GM23338 (cell line): ENCODE data around the gene ACVRL1. TPM values are rescaled to one million over a fixed set of nuclear protein-coding genes. Genes with fewer than 3 reads are reported as not detected.
A peak's percentile ranks its signal among the peaks of the same experiment; 100 is the strongest.

Source experiments
- ATAC-seq: fragments of 200-7000 bp; cut with Tn5 transposase; 3 replicates; pipeline ENCODE4 v1.9.1; 2020
- DNase-seq: peaks from one replicate; pipeline ENCODE4 v3.0.0-alpha.2; 2015; ENCODE audit warnings: low spot score
- H2AFZ ChIP-seq: fragments of 200-600 bp; sonication (generic); 2 replicates; pipeline ENCODE4 v1.8.0; 2016; ENCODE audit warnings: antibody characterized with exemption, mild to moderate bottlenecking, moderate library complexity
- H3F3A ChIP-seq: fragments of 200-600 bp; sonication (generic); replicated peaks from 2 replicates; pipeline ENCODE4 v1.8.0; 2017; ENCODE audit warnings: antibody characterized with exemption, mixed run types, low read depth
- H3K27ac ChIP-seq: fragments of 200-600 bp; sonication (generic); 2 replicates; pipeline ENCODE4 v1.6.1; 2016; ENCODE audit warnings: low read depth
- H3K27me3 ChIP-seq: fragments of 200-600 bp; sonication (generic); 2 replicates; pipeline ENCODE4 v1.8.0; 2016; ENCODE audit warnings: mild to moderate bottlenecking, mixed run types, moderate library complexity; ENCODE audit not compliant: insufficient read depth
- H3K36me3 ChIP-seq: fragments of 200-600 bp; sonication (generic); 2 replicates; pipeline ENCODE4 v1.8.0; 2016; ENCODE audit warnings: mild to moderate bottlenecking; ENCODE audit not compliant: insufficient read depth
- H3K4me1 ChIP-seq: fragments of 200-600 bp; sonication (generic); 2 replicates; pipeline ENCODE4 v1.8.0; 2016; ENCODE audit warnings: mild to moderate bottlenecking, moderate library complexity; ENCODE audit not compliant: insufficient read depth
- H3K4me2 ChIP-seq: fragments of 200-600 bp; sonication (generic); 2 replicates; pipeline ENCODE4 v1.7.1; 2017; ENCODE audit warnings: mixed run types
- H3K4me3 ChIP-seq: fragments of 200-600 bp; sonication (generic); 2 replicates; pipeline ENCODE4 v1.6.1; 2016; ENCODE audit warnings: mixed run types
- H3K79me2 ChIP-seq: fragments of 200-600 bp; sonication (generic); replicated peaks from 2 replicates; pipeline ENCODE4 v1.8.0; 2017; ENCODE audit warnings: mild to moderate bottlenecking; ENCODE audit not compliant: insufficient read depth
- H3K9me2 ChIP-seq: fragments of 200-600 bp; sonication (generic); 2 replicates; pipeline ENCODE4 v1.8.0; 2017; ENCODE audit not compliant: insufficient read depth
- H4K20me1 ChIP-seq: fragments of 200-600 bp; sonication (generic); replicated peaks from 2 replicates; pipeline ENCODE4 v1.8.0; 2017; ENCODE audit warnings: mild to moderate bottlenecking; ENCODE audit not compliant: insufficient read depth
- H3K27ac Mint-ChIP-seq: 2 replicates; pipeline ENCODE4 v1.8.0; 2020; ENCODE audit warnings: inconsistent platforms, mild to moderate bottlenecking, moderate library complexity, mixed read lengths
- H3K27me3 Mint-ChIP-seq: 3 replicates; pipeline ENCODE4 v1.8.0; 2022; ENCODE audit warnings: low read depth, mild to moderate bottlenecking, moderate library complexity, mixed read lengths, inconsistent platforms; ENCODE audit not compliant: insufficient read depth, poor library complexity
- H3K36me3 Mint-ChIP-seq: 3 replicates; pipeline ENCODE4 v1.8.0; 2021; ENCODE audit warnings: low read depth, mild to moderate bottlenecking, inconsistent platforms, moderate library complexity, mixed read lengths
- H3K4me1 Mint-ChIP-seq: 3 replicates; pipeline ENCODE4 v1.8.0; 2020; ENCODE audit warnings: mild to moderate bottlenecking, inconsistent platforms, mixed read lengths
- H3K4me3 Mint-ChIP-seq: 3 replicates; pipeline ENCODE4 v1.8.0; 2021; ENCODE audit warnings: moderate library complexity, mild to moderate bottlenecking, inconsistent platforms, mixed read lengths
- H3K9me3 Mint-ChIP-seq: 3 replicates; pipeline ENCODE4 v1.8.0; 2020; ENCODE audit warnings: moderate library complexity, mild to moderate bottlenecking, inconsistent platforms, mixed read lengths
- CREB1 ChIP-seq: fragments of 250-450 bp; sonication (Bioruptor Pico); IDR thresholded peaks from 2 replicates; pipeline ENCODE4 v1.5.0; 2020; ENCODE audit warnings: low read depth, mild to moderate bottlenecking, moderate library complexity
- ETS1 ChIP-seq: IDR thresholded peaks from 2 replicates; pipeline ENCODE4 v1.6.1; 2016; ENCODE audit warnings: antibody characterized with exemption
- JUNB ChIP-seq: IDR thresholded peaks from one replicate; pipeline ENCODE4 v1.6.1; 2016; ENCODE audit warnings: antibody characterized with exemption; ENCODE audit not compliant: unreplicated experiment
- POLR2AphosphoS5 ChIP-seq: IDR thresholded peaks from 2 replicates; pipeline ENCODE4 v1.6.1; 2016; ENCODE audit warnings: antibody characterized with exemption, low read depth
- STAT1 ChIP-seq: IDR thresholded peaks from one replicate; pipeline ENCODE4 v1.6.1; 2016; ENCODE audit warnings: antibody characterized with exemption; ENCODE audit not compliant: unreplicated experiment
- ZNF114 ChIP-seq: fragments of 250-450 bp; sonication (Bioruptor Pico); IDR thresholded peaks from 2 replicates; pipeline ENCODE4 v1.5.0; 2020; ENCODE audit warnings: mild to moderate bottlenecking, moderate library complexity
- ZNF331 ChIP-seq: fragments of 250-450 bp; sonication (Bioruptor Pico); IDR thresholded peaks from 2 replicates; pipeline ENCODE4 v1.5.0; 2020; ENCODE audit warnings: low read depth, mild to moderate bottlenecking, moderate library complexity
- ZNF462 ChIP-seq: fragments of 250-450 bp; sonication (Bioruptor Pico); IDR thresholded peaks from 2 replicates; pipeline ENCODE4 v1.5.0; 2020; ENCODE audit warnings: mild to moderate bottlenecking, moderate library complexity
- polyA plus RNA-seq: library from polyadenylated mRNA; unstranded; fragments of >200 nt; fragmentation: Nextera tagmentation; extraction: Ambion mirVana; gene quantifications from 2 replicates; pipeline ENCODE4 v1.2.1, GENCODE V29; 2016
- total RNA-seq: library from RNA; depleted of rRNA; stranded (reverse); fragments of >200 nt; shearing (Covaris generic); gene quantifications from 2 replicates; pipeline ENCODE4 v1.2.3, GENCODE V29; 2014

The ACVRL1 gene
- total and polyA plus RNA-seq, 2 experiments from 2014 or later, result 0.28 TPM; not detected in 1

- TF ChIP-seq ZNF462 (CRISPR knock-in tag), result no peak
- no peak for TF ChIP-seq ETS1
- no peak for TF ChIP-seq STAT1
Measured at GRCh38 chr12:51914034-51914923, 7.0 kb downstream of the ACVRL1 start (continued).

GRCh38 chr12:51915003-51915625 lies 7.8 kb downstream of the ACVRL1 start:
- no peaks in the 10 kb centered on the region for H4K20me1 ChIP-seq
- no peaks in the 10 kb centered on the region for H3K36me3 ChIP-seq
- peaks cover 22% of the 10 kb centered on the region for H3K4me1 Mint-ChIP-seq
- DNase-seq (peak; percentile 62), ATAC-seq (peak; percentile 77)
- no peaks in the 10 kb centered on the region for H3K36me3 Mint-ChIP-seq
- no peaks in the 10 kb centered on the region for H3F3A ChIP-seq
- no peaks in the 10 kb centered on the region for H3K9me2 ChIP-seq
- no peak overlapping the region for H3K27ac ChIP-seq
- no peaks in the 10 kb centered on the region for H3K79me2 ChIP-seq
- H3K4me1 ChIP-seq, result no peaks in the 10 kb centered on the region
- no peak overlapping the region for H3K4me3 ChIP-seq
- peak overlapping the region; percentile 26; the same call in 1 of the 2 replicates for H3K4me2 ChIP-seq
- H3K9me3 Mint-ChIP-seq, result peaks cover 3% of the 10 kb centered on the region; the same call in 1 of the 3 replicates
- peak overlapping the region; percentile 84 for H2AFZ ChIP-seq
- no peak overlapping the region; the same call in 2 of the 3 replicates for H3K4me3 Mint-ChIP-seq
- H3K27me3 Mint-ChIP-seq, result peaks cover 18% of the 10 kb centered on the region
- no peak overlapping the region for H3K27ac Mint-ChIP-seq
- H3K27me3 ChIP-seq, result peaks cover 7% of the 10 kb centered on the region; the same call in 1 of the 2 replicates
- TF ChIP-seq STAT1 (no peak), ZNF331 (no peak), POLR2AphosphoS5 (no peak), JUNB (no peak), ZNF114 (no peak), CREB1 (CRISPR knock-in tag) (no peak), ETS1 (no peak)
